ENCODE measurements around the gene MARCHF9.
"Not testable (repeated sequence)": the region's sequence is repeated elsewhere in the genome, so short reads cannot be mapped to it uniquely, and the experiment has no call there.

The MARCHF9 gene, protein sequence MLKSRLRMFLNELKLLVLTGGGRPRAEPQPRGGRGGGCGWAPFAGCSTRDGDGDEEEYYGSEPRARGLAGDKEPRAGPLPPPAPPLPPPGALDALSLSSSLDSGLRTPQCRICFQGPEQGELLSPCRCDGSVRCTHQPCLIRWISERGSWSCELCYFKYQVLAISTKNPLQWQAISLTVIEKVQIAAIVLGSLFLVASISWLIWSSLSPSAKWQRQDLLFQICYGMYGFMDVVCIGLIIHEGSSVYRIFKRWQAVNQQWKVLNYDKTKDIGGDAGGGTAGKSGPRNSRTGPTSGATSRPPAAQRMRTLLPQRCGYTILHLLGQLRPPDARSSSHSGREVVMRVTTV

GRCh38 chr12:57754411-57755193 is at the start of gene MARCHF9:
Gene MARCHF9, plus strand, starts transcription at chr12:57755103. Its CDS starts 426 bp downstream, at chr12:57755529.
- no peak for DNase-seq (ENCODE audit: low read depth)

DNA sequence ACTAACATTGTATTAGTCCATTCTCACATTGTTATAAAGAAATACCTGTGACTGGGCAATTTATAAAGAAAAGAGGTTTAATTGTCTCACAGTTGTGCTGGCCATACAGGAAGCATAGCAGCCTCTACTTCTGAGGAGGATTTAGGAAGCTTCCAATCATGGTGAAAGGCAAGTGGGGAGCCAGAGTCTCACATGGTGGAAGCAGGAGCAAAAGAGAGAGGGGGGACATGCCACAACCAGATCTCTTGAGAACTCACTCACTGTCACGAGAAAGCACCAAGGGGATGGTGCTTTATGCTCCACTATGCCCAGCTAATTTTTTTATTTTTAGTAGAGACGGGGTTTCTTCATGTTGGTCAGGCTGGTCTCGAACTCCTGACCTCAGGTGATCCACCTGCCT is 47.7 kb upstream of the MARCHF9 start:
- DNase-seq (ENCODE audit: low read depth), result no peak

DNA sequence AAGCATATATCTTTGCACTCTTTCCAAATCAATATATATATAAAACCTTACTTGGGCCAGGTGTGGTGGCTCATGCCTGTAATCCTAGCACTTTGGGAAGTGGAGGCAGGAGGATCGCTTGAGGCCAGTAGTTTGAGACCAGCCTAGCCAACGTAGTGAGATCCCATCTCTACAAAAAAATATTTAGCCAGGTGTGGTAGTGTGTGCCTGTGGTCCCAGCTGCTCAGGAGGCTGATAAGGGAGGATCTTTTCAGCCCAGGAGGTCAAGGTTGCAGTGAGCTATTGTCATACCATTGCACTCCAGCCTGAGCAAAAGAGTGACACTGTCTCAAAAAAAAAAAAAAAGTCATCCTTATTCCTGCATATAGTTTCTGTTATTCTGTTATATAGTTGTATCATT is 46.6 kb upstream of the MARCHF9 start:
- no peak for DNase-seq (ENCODE audit: low read depth)

- DNase-seq (ENCODE audit: low read depth), result no peak
These were observed 42.2 kb upstream of the MARCHF9 start for GRCh38 chr12:57712701-57713100.

- DNase-seq (ENCODE audit: low read depth), result no peak
These were observed 41.7 kb upstream of the MARCHF9 start for GRCh38 chr12:57713209-57713608.

DNA sequence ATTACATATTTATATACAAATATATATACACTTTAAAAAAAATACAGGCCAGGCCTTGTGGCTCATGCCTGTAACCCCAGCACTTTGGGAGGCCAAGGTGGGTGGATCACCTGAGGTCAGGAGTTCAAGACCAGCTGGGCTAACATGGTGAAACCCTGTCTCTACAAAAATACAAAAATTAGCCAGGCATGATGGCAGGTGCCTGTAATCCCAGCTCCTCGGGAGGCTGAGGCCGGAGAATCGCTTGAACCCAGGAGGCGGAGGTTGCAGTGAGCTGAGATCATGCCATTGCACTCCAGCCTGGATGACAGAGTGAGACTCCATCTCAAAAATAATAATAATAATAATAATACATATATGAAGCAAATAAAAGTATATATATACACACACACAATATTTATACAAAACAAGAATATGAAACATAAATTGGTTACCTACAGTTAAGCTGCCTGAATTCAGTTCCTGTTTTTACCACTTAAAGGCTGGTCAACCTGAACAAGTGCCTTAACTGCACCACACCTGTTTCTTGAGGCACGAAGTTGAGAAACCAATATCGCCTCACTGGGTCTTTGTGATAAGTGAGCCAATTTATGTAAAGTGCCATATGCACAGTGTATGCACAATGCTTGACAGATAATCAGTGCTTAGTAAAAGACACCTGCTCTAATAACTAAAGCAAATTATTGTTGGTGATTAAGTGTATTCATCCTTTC is 39.7 kb upstream of the MARCHF9 start:
- DNase-seq (ENCODE audit: low read depth), result not testable (repeated sequence)

DNA sequence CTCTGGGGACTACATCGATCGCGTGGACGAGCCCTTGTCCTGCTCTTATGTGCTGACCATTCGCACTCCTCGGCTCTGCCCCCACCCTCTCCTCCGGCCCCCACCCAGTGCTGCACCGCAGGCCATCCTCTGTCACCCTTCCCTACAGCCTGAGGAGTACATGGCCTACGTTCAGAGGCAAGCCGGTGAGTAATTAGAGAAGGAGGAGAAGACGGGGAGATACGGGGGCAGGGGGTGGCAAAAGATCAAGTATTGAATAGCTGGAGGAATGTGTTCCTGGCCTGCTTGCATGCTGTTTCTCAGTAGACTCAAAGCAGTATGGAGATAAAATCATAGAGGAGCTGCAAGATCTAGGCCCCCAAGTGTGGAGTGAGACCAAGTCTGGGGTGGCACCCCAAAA is 39.1 kb upstream of the MARCHF9 start:
- DNase-seq (ENCODE audit: low read depth), result no peak

- DNase-seq (ENCODE audit: low read depth), result no peak
These were observed 38.6 kb upstream of the MARCHF9 start for GRCh38 chr12:57716305-57716704.

DNA sequence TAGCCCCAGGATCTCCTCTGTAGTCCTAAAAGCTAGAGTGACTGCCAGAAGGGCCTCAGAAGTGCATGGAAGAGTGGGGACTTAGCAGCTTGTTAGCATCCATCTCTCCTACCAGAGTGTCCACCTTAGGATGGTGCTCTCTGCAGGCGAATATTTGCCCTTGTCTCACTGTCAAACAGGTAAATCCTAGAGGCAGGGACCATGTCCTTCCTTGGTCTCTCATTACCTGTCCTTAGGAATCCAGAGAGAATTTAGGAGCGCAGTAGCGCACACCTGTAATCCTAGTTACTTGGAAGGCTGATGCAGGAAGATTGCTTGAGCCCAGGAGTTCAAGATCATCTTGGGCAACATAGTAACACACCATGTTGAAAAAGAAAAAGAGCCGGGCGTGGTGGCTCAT is 37.8 kb upstream of the MARCHF9 start:
- DNase-seq (ENCODE audit: low read depth), result no peak

- no peak for DNase-seq (ENCODE audit: low read depth)
These were observed 36.9 kb upstream of the MARCHF9 start for GRCh38 chr12:57717846-57718640.

GRCh38 chr12:57718641-57719528 is 36.0 kb upstream of the MARCHF9 start:
- no peak for DNase-seq (ENCODE audit: low read depth)

- DNase-seq (ENCODE audit: low read depth), result no peak
These were observed 34.9 kb upstream of the MARCHF9 start for GRCh38 chr12:57719777-57720605.

- DNase-seq (ENCODE audit: low read depth), result no peak
These were observed 34.0 kb upstream of the MARCHF9 start for GRCh38 chr12:57720606-57721595.

DNA sequence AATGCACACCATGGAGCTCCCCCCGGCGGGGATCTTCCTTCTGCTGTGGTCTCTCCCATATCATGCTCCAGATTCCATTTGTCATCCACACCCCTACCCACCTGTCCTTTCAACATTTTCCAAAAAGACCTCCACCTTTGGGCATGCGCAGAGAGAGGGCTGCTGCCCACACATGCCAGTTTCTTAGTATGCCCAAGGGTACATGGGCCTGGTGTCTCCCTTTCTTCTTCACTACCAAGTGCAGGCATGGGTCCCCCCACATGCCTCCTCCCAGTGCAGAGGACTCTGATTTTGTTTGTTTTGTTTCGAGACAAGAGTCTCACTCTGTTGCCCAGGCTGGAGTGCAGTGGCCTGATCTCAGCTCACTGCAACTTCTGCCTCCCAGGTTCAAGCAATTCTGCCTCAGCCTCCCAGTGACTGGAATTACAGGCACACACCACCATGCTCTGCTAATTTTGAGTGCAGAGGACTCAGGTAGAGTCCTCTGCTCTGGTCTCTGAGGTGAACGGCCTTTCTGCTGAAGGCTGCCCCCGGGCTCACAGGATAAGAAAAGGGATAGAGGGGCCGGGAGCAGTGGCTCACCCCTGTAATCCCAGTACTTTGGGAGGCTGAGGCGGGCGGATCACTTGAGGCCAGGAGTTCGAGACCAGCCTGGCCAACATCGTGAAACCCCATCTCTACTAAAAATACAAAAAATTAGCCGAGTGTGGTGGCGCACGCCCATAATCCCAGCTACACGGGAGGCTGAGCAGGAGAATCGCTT is 32.9 kb upstream of the MARCHF9 start:
- not testable (repeated sequence) for DNase-seq (ENCODE audit: low read depth)

DNA sequence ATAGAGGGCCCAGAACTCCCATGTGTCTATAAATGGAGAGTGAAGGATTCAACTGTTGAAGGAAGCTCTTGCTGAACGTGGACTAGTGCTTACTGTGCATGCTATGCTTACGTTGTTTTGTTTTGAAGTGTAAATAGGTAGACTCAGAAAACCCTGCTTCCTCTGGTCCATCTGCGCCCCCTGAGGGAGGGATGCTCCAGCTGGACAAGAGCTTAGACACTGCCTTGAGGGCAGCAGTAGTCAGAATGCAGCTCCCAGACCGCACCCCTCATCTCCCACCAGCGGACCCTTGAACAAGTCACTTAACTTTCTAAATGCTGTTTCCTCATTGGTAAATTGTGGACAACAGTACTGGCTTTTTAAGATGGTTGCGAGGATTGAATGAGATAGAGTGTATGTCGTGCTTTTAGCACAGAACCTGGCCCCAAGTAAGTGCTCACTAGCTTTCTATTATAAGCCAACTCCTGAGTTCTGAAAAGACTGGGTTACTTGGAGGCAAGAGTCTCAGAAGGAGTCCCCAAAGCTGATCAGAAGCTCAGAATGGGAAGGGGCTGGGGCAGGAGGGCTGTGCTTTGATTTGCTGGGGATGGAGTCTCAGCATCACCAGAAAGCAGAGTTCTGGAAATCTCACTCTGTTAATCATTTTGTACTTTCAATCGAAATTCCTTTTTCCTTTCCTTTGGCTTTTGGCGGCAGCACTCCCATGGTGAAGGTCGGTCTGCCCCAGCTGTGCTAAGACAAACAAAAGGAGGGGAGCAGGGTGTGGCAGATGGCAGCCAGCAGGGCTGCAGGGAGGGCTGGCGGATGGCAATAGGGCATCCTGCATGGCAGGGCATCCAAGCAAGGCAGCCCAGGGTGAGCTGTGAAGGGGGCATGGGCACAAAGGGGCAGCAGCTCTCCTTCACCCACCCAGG is 31.9 kb upstream of the MARCHF9 start:
- no peak for DNase-seq (ENCODE audit: low read depth)

DNA sequence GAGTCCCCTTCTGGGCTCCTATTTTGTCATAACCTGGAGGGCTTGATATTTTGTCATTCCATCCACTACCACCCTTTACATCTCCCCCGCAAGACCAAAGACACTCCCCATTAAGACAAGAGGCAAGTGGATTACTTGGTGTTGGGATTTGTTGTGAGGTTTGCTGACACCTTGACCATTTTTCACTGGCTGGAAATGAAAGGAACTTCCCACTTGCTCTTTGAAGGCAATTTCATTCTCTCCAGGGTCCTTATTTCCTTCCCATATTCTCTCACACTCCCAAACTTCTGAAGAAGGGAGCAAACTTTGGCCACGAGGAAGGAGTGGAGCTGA is 31.3 kb upstream of the MARCHF9 start:
- no peak for DNase-seq (ENCODE audit: low read depth)
